ENCODE results near the gene IFIH1. TPM values are rescaled to one million over a fixed set of nuclear protein-coding genes. Genes with fewer than 3 reads are reported as not detected.

IFIH1 gene
- total RNA-seq, 1 donor from 2014 or later: 10.4 TPM

GRCh38 chr2:162245061-162245460, 73.4 kb downstream of the IFIH1 start:
- H3K9me3 Mint-ChIP-seq: peaks cover 15% of the 10 kb centered on the region
- H3K27ac Mint-ChIP-seq: peak overlapping the region; percentile 87
- H3K27me3 Mint-ChIP-seq: no peaks in the 10 kb centered on the region
- H3K4me3 Mint-ChIP-seq: no peak overlapping the region
- H3K36me3 Mint-ChIP-seq: peaks cover 5% of the 10 kb centered on the region
- peaks cover 23% of the 10 kb centered on the region for H3K4me1 Mint-ChIP-seq (ENCODE audit: unreplicated experiment)
- TF ChIP-seq CTCF (conservative IDR thresholded peaks at IDR 0.05): no peak
- no peak for DNase-seq (ENCODE audit: extremely low spot score, unreplicated experiment)

GRCh38 chr2:162244541-162245031, 73.9 kb downstream of the IFIH1 start:
- no peaks in the 10 kb centered on the region for H3K27me3 Mint-ChIP-seq
- no peak for DNase-seq (ENCODE audit: extremely low spot score, unreplicated experiment)
- peaks cover 23% of the 10 kb centered on the region for H3K4me1 Mint-ChIP-seq (ENCODE audit: unreplicated experiment)
- peak overlapping the region; percentile 23 for H3K4me3 Mint-ChIP-seq
- H3K9me3 Mint-ChIP-seq: peaks cover 13% of the 10 kb centered on the region
- peaks cover 9% of the 10 kb centered on the region for H3K36me3 Mint-ChIP-seq
- H3K27ac Mint-ChIP-seq: peak overlapping the region; percentile 87
- TF ChIP-seq CTCF (conservative IDR thresholded peaks at IDR 0.05): no peak

GRCh38 chr2:162243715-162244114, 74.8 kb downstream of the IFIH1 start:
- Mint-ChIP-seq H3K9me3 (peaks cover 13% of the 10 kb centered on the region), H3K4me1 (ENCODE audit: unreplicated experiment) (peaks cover 23% of the 10 kb centered on the region), H3K36me3 (peaks cover 13% of the 10 kb centered on the region), H3K27me3 (no peaks in the 10 kb centered on the region), H3K4me3 (peak overlapping the region; percentile 89), H3K27ac (peak overlapping the region; percentile 2)
- DNase-seq (ENCODE audit: extremely low spot score, unreplicated experiment): no peak
- TF ChIP-seq CTCF (conservative IDR thresholded peaks at IDR 0.05): no peak

GRCh38 chr2:162243294-162243693, 75.2 kb downstream of the IFIH1 start, which contains the start of gene FAP:
Gene FAP (minus strand): TSS chr2:162243445. CDS start chr2:162243327, 118 bp downstream.
- H3K4me1 Mint-ChIP-seq (ENCODE audit: unreplicated experiment): peaks cover 23% of the 10 kb centered on the region
- peak within 1 kb of the TSS; percentile 65 for H3K27ac Mint-ChIP-seq
- DNase-seq (ENCODE audit: extremely low spot score, unreplicated experiment): no peak
- H3K4me3 Mint-ChIP-seq: peak within 1 kb of the TSS; percentile 89
- peaks cover 13% of the 10 kb centered on the region for H3K9me3 Mint-ChIP-seq
- TF ChIP-seq CTCF (conservative IDR thresholded peaks at IDR 0.05): no peak
- peaks cover 13% of the 10 kb centered on the region for H3K36me3 Mint-ChIP-seq
- no peaks in the 10 kb centered on the region for H3K27me3 Mint-ChIP-seq

- Mint-ChIP-seq H3K27me3 (no peaks in the 10 kb centered on the region), H3K4me1 (ENCODE audit: unreplicated experiment) (peaks cover 23% of the 10 kb centered on the region), H3K4me3 (peak overlapping the region; percentile 89), H3K9me3 (peaks cover 8% of the 10 kb centered on the region), H3K36me3 (peaks cover 13% of the 10 kb centered on the region), H3K27ac (peak overlapping the region; percentile 65)
- no peak for DNase-seq (ENCODE audit: extremely low spot score, unreplicated experiment)
- no peak for TF ChIP-seq CTCF (conservative IDR thresholded peaks at IDR 0.05)
Measured at GRCh38 chr2:162242586-162243280, 75.8 kb downstream of the IFIH1 start.

All from type B pancreatic cell (in vitro differentiated cells).